Activated CD8-positive, alpha-beta T cell treated with anti-CD3 and anti-CD28 coated beads for 36 hours (primary cell): Measurements from ENCODE around the gene ANKRD11. TPM values are rescaled to one million over a fixed set of nuclear protein-coding genes. Genes with fewer than 3 reads are reported as not detected.
"Not testable (repeated sequence)": the region's sequence is repeated elsewhere in the genome, so short reads cannot be mapped to it uniquely, and the experiment has no call there.

Experiments used
- ATAC-seq: fragments of 200-7000 bp; cut with Tn5 transposase; one replicate; pipeline ENCODE4 v1.10.0; 2021; ENCODE audit warnings: mild to moderate bottlenecking, moderate library complexity
- CTCF ChIA-PET: fragments of 350-600 bp; sonication (Branson Sonifier 250); formaldehyde crosslinking; loops from one replicate; lab custom pipeline; 2021; ENCODE audit warnings: antibody characterized with exemption; lab: Charles Lee
- POLR2A ChIA-PET: fragments of 350-600 bp; sonication (Branson Sonifier 250); formaldehyde crosslinking; loops from one replicate; lab custom pipeline; 2021; ENCODE audit warnings: antibody characterized with exemption; lab: Charles Lee
- DNase-seq: peaks from one replicate; pipeline ENCODE4 v3.0.0-alpha.2; 2020
- H3K27ac Mint-ChIP-seq: one replicate; pipeline ENCODE4 v1.8.0; 2021; ENCODE audit warnings: mild to moderate bottlenecking, mixed read lengths
- H3K27me3 Mint-ChIP-seq: one replicate; pipeline ENCODE4 v1.8.0; 2021; ENCODE audit warnings: mixed read lengths
- H3K36me3 Mint-ChIP-seq: one replicate; pipeline ENCODE4 v1.8.0; 2021; ENCODE audit warnings: low read depth, mixed read lengths
- H3K4me1 Mint-ChIP-seq: one replicate; pipeline ENCODE4 v1.8.0; 2021; ENCODE audit warnings: low read depth, mixed read lengths
- H3K4me3 Mint-ChIP-seq: one replicate; pipeline ENCODE4 v1.8.0; 2021; ENCODE audit warnings: mild to moderate bottlenecking, moderate library complexity, mixed read lengths
- H3K9me3 Mint-ChIP-seq: one replicate; pipeline ENCODE4 v1.8.0; 2021; ENCODE audit warnings: mixed read lengths
- intact Hi-C: fragments of 100-400 bp; cut with micrococcal nuclease; formaldehyde crosslinking; loops from one replicate; pipeline ENCODE4 v1.10.0; 2022
- total RNA-seq, 2 experiments: library from RNA; stranded (reverse); gene quantifications; one replicate each; pipeline ENCODE4 v1.2.3, GENCODE V29; 2021
- TF ChIP-seq, protein P1 (sequence below): fragments of 200-600 bp; IDR thresholded peaks from one replicate; pipeline ENCODE4 v1.8.0; 2022; ENCODE audit warnings: antibody characterized with exemption, mild to moderate bottlenecking

Gene ANKRD11
- total RNA-seq, 2 experiments from 2014 or later = 145 to 147 TPM

DNA sequence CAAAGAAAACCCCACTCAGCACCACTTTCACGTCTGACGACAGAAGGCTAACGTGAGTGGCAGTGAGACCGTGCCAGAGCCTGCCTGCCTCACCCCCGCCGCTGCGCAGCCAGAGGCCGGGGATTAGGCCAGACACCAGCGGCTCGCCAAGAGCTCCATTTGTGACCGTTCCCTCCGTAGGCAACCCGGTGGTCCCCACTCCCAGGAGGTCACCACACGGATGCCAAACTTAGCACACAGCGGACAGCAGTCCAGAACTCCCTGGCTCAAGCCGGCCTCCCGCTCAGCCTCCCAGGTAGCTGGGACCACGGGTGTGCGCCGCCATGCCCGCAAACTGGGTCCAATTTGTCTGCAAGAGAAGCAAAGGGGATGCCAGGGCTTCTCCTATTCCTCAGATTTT lies 104.6 kb downstream of the ANKRD11 start:
- Mint-ChIP-seq H3K4me1 (peaks cover 77% of the 10 kb centered on the region), H3K36me3 (peaks cover 23% of the 10 kb centered on the region), H3K4me3 (no peak overlapping the region), H3K27me3 (no peaks in the 10 kb centered on the region), H3K27ac (no peak overlapping the region), H3K9me3 (no peaks in the 10 kb centered on the region)
- CTCF ChIA-PET = no interaction called here
- ATAC-seq = no peak
- no peak for DNase-seq
- TF ChIP-seq, protein P1, sequence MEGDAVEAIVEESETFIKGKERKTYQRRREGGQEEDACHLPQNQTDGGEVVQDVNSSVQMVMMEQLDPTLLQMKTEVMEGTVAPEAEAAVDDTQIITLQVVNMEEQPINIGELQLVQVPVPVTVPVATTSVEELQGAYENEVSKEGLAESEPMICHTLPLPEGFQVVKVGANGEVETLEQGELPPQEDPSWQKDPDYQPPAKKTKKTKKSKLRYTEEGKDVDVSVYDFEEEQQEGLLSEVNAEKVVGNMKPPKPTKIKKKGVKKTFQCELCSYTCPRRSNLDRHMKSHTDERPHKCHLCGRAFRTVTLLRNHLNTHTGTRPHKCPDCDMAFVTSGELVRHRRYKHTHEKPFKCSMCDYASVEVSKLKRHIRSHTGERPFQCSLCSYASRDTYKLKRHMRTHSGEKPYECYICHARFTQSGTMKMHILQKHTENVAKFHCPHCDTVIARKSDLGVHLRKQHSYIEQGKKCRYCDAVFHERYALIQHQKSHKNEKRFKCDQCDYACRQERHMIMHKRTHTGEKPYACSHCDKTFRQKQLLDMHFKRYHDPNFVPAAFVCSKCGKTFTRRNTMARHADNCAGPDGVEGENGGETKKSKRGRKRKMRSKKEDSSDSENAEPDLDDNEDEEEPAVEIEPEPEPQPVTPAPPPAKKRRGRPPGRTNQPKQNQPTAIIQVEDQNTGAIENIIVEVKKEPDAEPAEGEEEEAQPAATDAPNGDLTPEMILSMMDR = no peak
- intact Hi-C loops = no loop called here
- POLR2A ChIA-PET = interaction anchor here (0.6 to 1.7 kb wide), 3 partner anchors 28 to 58 kb away, joined by 3 read pairs; no protein-coding TSS in a partner anchor

DNA sequence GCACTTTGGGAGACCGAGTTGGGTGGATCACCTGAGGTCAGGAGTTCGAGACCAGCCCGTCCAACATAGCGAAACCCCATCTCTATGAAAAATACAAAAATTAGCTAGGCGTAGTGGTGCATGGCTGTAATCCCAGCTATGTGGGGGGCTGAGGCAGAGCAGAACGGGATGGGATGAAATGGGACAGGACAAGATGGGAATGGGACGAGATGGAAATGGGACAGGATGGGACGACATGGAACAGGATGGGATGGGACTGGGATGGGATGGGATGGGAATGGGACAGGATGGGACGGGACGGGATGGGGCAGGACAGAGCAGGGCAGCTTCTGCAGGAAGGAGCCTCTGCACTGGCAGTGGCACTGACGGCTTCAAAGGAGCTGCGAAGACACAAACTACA lies 106.1 kb downstream of the ANKRD11 start:
- no peak for DNase-seq
- no peak overlapping the region for H3K4me3 Mint-ChIP-seq
- CTCF ChIA-PET = interaction anchor here (0.8 kb wide), 1 partner anchor 13 kb away, joined by 3 read pairs; no protein-coding TSS in a partner anchor
- intact Hi-C loops = no loop called here
- no peaks in the 10 kb centered on the region for H3K9me3 Mint-ChIP-seq
- peak overlapping the region; percentile 76 for H3K27ac Mint-ChIP-seq
- no peak for ATAC-seq
- H3K4me1 Mint-ChIP-seq = peaks cover 83% of the 10 kb centered on the region
- H3K27me3 Mint-ChIP-seq = no peaks in the 10 kb centered on the region
- TF ChIP-seq, protein P1 = no peak
- peaks cover 14% of the 10 kb centered on the region for H3K36me3 Mint-ChIP-seq
- POLR2A ChIA-PET = interaction anchor here (0.9 to 1.5 kb wide), 3 partner anchors 15 to 19 kb away, joined by 3 to 5 read pairs (median 4); no protein-coding TSS in a partner anchor

DNA sequence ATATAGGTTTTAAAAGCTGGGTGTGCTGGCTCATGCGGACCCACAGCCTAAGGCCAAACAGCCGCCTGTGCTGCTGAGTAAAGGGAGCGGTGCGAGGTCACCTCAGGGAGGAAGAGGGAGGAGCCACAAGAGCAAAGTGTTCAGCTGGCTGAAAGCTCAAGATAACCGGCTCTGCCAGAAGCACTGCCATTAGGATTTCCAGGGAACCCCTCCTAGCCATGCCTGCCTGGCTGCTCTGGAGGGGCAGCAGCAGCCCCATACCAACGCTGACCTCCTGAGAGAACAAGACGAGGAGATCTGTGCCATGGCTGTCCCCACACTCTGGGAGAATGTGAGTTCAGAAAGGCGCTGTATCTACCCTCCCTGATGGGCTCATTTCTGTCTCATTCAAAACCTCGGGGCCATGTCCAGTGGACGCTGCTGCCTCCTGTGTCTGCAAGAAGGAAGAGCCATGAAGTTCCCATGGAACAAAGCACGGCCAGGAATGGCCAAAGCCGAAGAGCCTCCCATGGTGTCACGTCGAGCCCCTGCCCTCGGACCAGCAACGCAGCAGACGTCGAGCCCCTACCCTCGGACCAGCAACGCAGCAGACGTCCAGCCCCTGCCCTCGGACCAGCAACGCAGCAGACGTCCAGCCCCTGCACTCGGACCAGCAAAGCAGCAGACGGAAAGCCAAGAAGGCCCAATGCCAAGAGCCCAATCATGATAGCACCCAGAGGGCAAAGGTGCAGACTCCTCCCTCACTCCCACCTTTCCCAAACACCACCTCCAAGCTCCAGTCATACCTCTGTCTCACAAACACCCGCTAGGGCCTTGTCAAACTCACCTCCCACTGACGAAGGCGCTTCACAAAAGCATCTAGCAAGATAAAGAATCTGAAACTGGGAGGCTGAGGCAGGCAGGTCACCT lies 107.0 kb downstream of the ANKRD11 start:
- ChIA-PET CTCF (interaction anchor here (0.7 to 0.9 kb wide), 3 partner anchors 13 to 22 kb away, joined by 3 read pairs; no protein-coding TSS in a partner anchor), POLR2A (interaction anchor here (0.7 to 1.5 kb wide), 6 partner anchors 14 to 69 kb away, joined by 3 to 5 read pairs (median 3); no protein-coding TSS in a partner anchor)
- intact Hi-C loops = no loop called here

GRCh38 chr16:89382555-89382954 lies 107.8 kb downstream of the ANKRD11 start:
- H3K4me3 Mint-ChIP-seq, H3K27me3 Mint-ChIP-seq, H3K9me3 Mint-ChIP-seq, DNase-seq, intact Hi-C loops: not testable (repeated sequence)
- ChIA-PET POLR2A (interaction anchor here (0.7 to 1.0 kb wide), 3 partner anchors 21 to 68 kb away, joined by 3 read pairs; no protein-coding TSS in a partner anchor), CTCF (interaction anchor here (0.7 to 0.9 kb wide), 2 partner anchors 12 to 21 kb away, joined by 3 read pairs; no protein-coding TSS in a partner anchor)
- Mint-ChIP-seq H3K4me1 (peaks cover 81% of the 10 kb centered on the region), H3K36me3 (peaks cover 11% of the 10 kb centered on the region), H3K27ac (peak overlapping the region; percentile 85)
- ATAC-seq = peak; percentile 29

More for the DNA sequence above, 107.0 kb downstream of the ANKRD11 start:
- H3K9me3 Mint-ChIP-seq = no peaks in the 10 kb centered on the region
- peak; percentile 82 for ATAC-seq
- peak overlapping the region; percentile 85 for H3K27ac Mint-ChIP-seq
- H3K36me3 Mint-ChIP-seq = peaks cover 14% of the 10 kb centered on the region
- peak overlapping the region; percentile 15 for H3K4me3 Mint-ChIP-seq
- peak; percentile 52 for DNase-seq
- TF ChIP-seq, protein P1 = no peak
- H3K4me1 Mint-ChIP-seq = peaks cover 82% of the 10 kb centered on the region
- H3K27me3 Mint-ChIP-seq = no peaks in the 10 kb centered on the region

DNA sequence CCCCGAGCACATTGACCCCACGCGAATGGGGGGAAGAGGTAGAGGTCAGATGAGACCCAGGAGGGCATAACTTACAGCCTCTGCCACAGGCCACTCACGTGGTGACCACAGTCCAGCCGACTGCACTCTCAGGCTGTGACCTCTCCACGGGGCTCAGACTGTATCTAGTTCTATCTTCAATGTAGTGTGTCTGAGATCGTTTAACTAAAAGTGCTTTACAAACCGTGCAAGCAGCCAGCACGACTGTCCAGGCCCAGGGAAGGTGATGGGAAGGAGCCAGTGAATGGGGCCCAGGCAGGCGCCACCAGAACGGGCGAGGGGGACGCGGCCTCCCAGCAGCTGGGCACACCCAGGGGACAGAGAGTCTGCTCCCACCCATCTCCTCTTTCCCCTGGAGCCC lies 108.6 kb downstream of the ANKRD11 start:
- no peak for ATAC-seq
- intact Hi-C loops = no loop called here
- POLR2A ChIA-PET = no interaction called here
- H3K27me3 Mint-ChIP-seq = no peaks in the 10 kb centered on the region
- no peak for DNase-seq
- H3K36me3 Mint-ChIP-seq = peaks cover 15% of the 10 kb centered on the region
- CTCF ChIA-PET = no interaction called here
- H3K4me1 Mint-ChIP-seq = peaks cover 83% of the 10 kb centered on the region
- H3K9me3 Mint-ChIP-seq = no peaks in the 10 kb centered on the region
- H3K27ac Mint-ChIP-seq = peak overlapping the region; percentile 26
- TF ChIP-seq, protein P1 = no peak
- H3K4me3 Mint-ChIP-seq = no peak overlapping the region
